NT2/D1 (cell line): Measurements from ENCODE around the gene HNRNPH2.

Source experiments
- SUZ12 ChIP-seq: IDR thresholded peaks from 2 replicates; pipeline ENCODE4 v1.6.1; 2011; ENCODE audit not compliant: insufficient read length, insufficient read depth; ENCODE audit errors: extremely low read depth
- YY1 ChIP-seq: IDR thresholded peaks from 2 replicates; pipeline ENCODE4 v1.6.1; 2011; ENCODE audit not compliant: insufficient read length, insufficient read depth
- ZNF274 ChIP-seq: IDR thresholded peaks from 2 replicates; pipeline ENCODE4 v1.6.1; 2011; ENCODE audit warnings: mild to moderate bottlenecking, low read depth, low read length

DNA sequence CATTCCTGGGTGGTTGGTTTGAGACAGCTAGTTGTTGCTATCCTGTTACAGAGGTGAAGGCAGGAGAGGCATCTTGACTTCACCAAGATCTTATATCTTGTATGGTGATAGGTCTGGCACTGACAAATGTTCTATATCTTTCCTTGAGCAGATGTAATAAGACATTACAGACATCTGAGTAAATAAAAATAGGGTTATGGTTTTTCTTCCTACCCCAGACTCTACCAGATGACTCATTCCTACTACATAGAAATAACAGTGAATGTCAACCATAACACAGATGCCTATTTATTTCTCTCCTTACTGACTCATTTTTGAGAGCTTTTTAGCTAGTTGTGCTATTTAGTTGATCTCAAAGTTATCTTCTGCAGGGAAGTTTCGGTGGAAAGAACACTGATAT is 21.9 kb downstream of the HNRNPH2 start:
- TF ChIP-seq YY1 (no peak), SUZ12 (no peak), ZNF274 (no peak)
